Left ventricle myocardium inferior (tissue), 1 donor: ENCODE results near the gene BCL11B. TPM values are rescaled to one million over a fixed set of nuclear protein-coding genes. Genes with fewer than 3 reads are reported as not detected.

Experiments
- DNase-seq: peaks from one replicate; pipeline ENCODE4 v3.0.0-alpha.2; 2020
- H3K27ac ChIP-seq: fragments of 200-600 bp; replicated peaks from 2 replicates; pipeline ENCODE4 v1.8.0; 2021
- H3K27me3 ChIP-seq: fragments of 200-600 bp; 2 replicates; pipeline ENCODE4 v1.8.0; 2021; ENCODE audit warnings: low read depth
- H3K36me3 ChIP-seq: fragments of 200-600 bp; 2 replicates; pipeline ENCODE4 v1.8.0; 2021
- H3K4me1 ChIP-seq: fragments of 200-600 bp; 2 replicates; pipeline ENCODE4 v1.8.0; 2021
- H3K4me3 ChIP-seq: fragments of 200-600 bp; 2 replicates; pipeline ENCODE4 v1.8.0; 2021; ENCODE audit warnings: mild to moderate bottlenecking, moderate library complexity
- H3K9me3 ChIP-seq: fragments of 200-600 bp; replicated peaks from 2 replicates; pipeline ENCODE4 v1.8.0; 2021
- CTCF ChIP-seq: fragments of 200-600 bp; IDR thresholded peaks from 2 replicates; pipeline ENCODE4 v1.8.0; 2021; ENCODE audit warnings: antibody characterized with exemption, mild to moderate bottlenecking, borderline replicate concordance
- intact Hi-C: fragments of 100-400 bp; cut with micrococcal nuclease; formaldehyde crosslinking; loops from one replicate; pipeline ENCODE4 v1.11.0; 2022
- total RNA-seq: library from RNA; stranded (reverse); fragmentation: NEBNext Ultra II Directional; extraction: Animal tissue kit (Norgen Biotek cat#: 25700); gene quantifications from one replicate; pipeline ENCODE4 v1.2.1, GENCODE V29; 2021
- donor health status: DM: no; HTN: yes; CAD: no; lungs with severe emphysema.

BCL11B gene
- total RNA-seq, 1 donor from 2014 or later: 0.11 TPM

GRCh38 chr14:99280066-99280731 is 8.2 kb upstream of the BCL11B start:
- DNase-seq: no peak
- peaks cover 100% of the 10 kb centered on the region for H3K27me3 ChIP-seq
- intact Hi-C loops: no loop called here
- no peak for TF ChIP-seq CTCF
- no peak overlapping the region for H3K27ac ChIP-seq
- no peak overlapping the region for H3K4me3 ChIP-seq
- no peaks in the 10 kb centered on the region for H3K4me1 ChIP-seq
- H3K36me3 ChIP-seq: no peaks in the 10 kb centered on the region
- H3K9me3 ChIP-seq: no peaks in the 10 kb centered on the region

- no peak for TF ChIP-seq CTCF
- no peak overlapping the region for H3K27ac ChIP-seq
- H3K4me1 ChIP-seq: peaks cover 7% of the 10 kb centered on the region
- intact Hi-C loops: no loop called here
- no peaks in the 10 kb centered on the region for H3K9me3 ChIP-seq
- no peaks in the 10 kb centered on the region for H3K36me3 ChIP-seq
- no peak overlapping the region for H3K4me3 ChIP-seq
- H3K27me3 ChIP-seq: peaks cover 100% of the 10 kb centered on the region
- no peak for DNase-seq
Measured at GRCh38 chr14:99278836-99279235, 6.8 kb upstream of the BCL11B start.

DNA sequence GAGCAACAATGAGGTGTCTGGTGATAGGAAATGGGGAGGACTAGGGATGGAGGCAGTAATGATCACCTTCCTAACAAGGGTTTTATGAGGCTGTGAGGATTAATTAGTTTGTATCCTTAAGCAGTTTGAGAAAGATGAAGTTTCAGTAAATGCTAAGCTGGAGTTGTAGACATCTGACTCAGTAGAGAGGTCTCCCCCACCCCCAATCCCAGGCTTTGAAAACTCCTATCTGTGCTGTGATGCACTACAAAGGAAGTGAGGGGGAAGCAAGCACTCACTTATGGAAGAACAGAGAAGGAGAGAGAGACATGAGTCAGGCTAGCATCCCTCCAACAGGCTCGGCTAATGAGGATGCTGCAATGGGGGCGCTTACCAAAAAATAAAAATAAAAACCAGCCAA is 5.5 kb upstream of the BCL11B start:
- no peaks in the 10 kb centered on the region for H3K36me3 ChIP-seq
- intact Hi-C loops: no loop called here
- TF ChIP-seq CTCF: no peak
- H3K9me3 ChIP-seq: no peaks in the 10 kb centered on the region
- no peak overlapping the region for H3K4me3 ChIP-seq
- no peak overlapping the region for H3K27ac ChIP-seq
- peaks cover 20% of the 10 kb centered on the region for H3K4me1 ChIP-seq
- peaks cover 100% of the 10 kb centered on the region for H3K27me3 ChIP-seq
- no peak for DNase-seq

- DNase-seq: no peak
- TF ChIP-seq CTCF: no peak
- Histone ChIP-seq H3K4me3 (no peak overlapping the region), H3K27me3 (peaks cover 100% of the 10 kb centered on the region), H3K9me3 (no peaks in the 10 kb centered on the region), H3K36me3 (no peaks in the 10 kb centered on the region), H3K27ac (no peak overlapping the region), H3K4me1 (peaks cover 30% of the 10 kb centered on the region)
- intact Hi-C loops: no loop called here
Measured at GRCh38 chr14:99276482-99276881, 4.5 kb upstream of the BCL11B start.

GRCh38 chr14:99275222-99275584 is 3.2 kb upstream of the BCL11B start:
- no peak overlapping the region for H3K27ac ChIP-seq
- H3K9me3 ChIP-seq: no peaks in the 10 kb centered on the region
- H3K36me3 ChIP-seq: no peaks in the 10 kb centered on the region
- no peak overlapping the region for H3K4me3 ChIP-seq
- intact Hi-C loops: no loop called here
- H3K27me3 ChIP-seq: peaks cover 100% of the 10 kb centered on the region
- peaks cover 43% of the 10 kb centered on the region for H3K4me1 ChIP-seq
- no peak for TF ChIP-seq CTCF
- no peak for DNase-seq
